Astrocyte of the spinal cord (primary cell): ENCODE results near the gene MAGI1.

Experiments
- DNase-seq: peaks from one replicate; pipeline ENCODE4 v3.0.0; 2011; ENCODE audit warnings: low read depth, low spot score
- H3K4me3 ChIP-seq: 2 replicates; pipeline ENCODE4 v1.5.1; 2011; ENCODE audit warnings: low read depth, mild to moderate bottlenecking, low read length, moderate library complexity
- CTCF ChIP-seq: IDR thresholded peaks from 2 replicates; pipeline ENCODE4 v1.5.1; 2012; ENCODE audit warnings: low read depth, mild to moderate bottlenecking, low read length, inconsistent platforms
- in situ Hi-C: cut with HindIII; loops from 2 replicates; pipeline ENCODE4 v1.10.0; 2017; ENCODE audit warnings: low sequenced_read_pairs

The MAGI1 gene

GRCh38 chr3:65627062-65627461, 411.7 kb downstream of the MAGI1 start:
- TF ChIP-seq CTCF, result no peak
- no peak overlapping the region for H3K4me3 ChIP-seq
- in situ Hi-C loops, result no loop called here
- no peak for DNase-seq

GRCh38 chr3:65625305-65625704, 413.4 kb downstream of the MAGI1 start:
- DNase-seq, result no peak
- no peak overlapping the region for H3K4me3 ChIP-seq
- in situ Hi-C loops, result no loop called here
- no peak for TF ChIP-seq CTCF

GRCh38 chr3:65623362-65623761, 415.4 kb downstream of the MAGI1 start:
- no peak for DNase-seq
- in situ Hi-C loops, result no loop called here
- H3K4me3 ChIP-seq, result no peak overlapping the region
- no peak for TF ChIP-seq CTCF

- H3K4me3 ChIP-seq, result no peak overlapping the region
- no peak for TF ChIP-seq CTCF
- no peak for DNase-seq
- in situ Hi-C loops, result no loop called here
These were observed 418.8 kb downstream of the MAGI1 start for GRCh38 chr3:65619888-65620287.

- in situ Hi-C loops, result no loop called here
- DNase-seq, result peak; percentile 50
- no peak for TF ChIP-seq CTCF
- H3K4me3 ChIP-seq, result no peak overlapping the region
These were observed 419.3 kb downstream of the MAGI1 start for GRCh38 chr3:65619451-65619881.

GRCh38 chr3:65618599-65618998, 420.1 kb downstream of the MAGI1 start:
- TF ChIP-seq CTCF, result no peak
- no peak for DNase-seq
- H3K4me3 ChIP-seq, result no peak overlapping the region
- in situ Hi-C loops, result no loop called here

GRCh38 chr3:65617787-65618186, 420.9 kb downstream of the MAGI1 start:
- no peak for TF ChIP-seq CTCF
- no peak for DNase-seq
- in situ Hi-C loops, result no loop called here
- no peak overlapping the region for H3K4me3 ChIP-seq
